Hematopoietic multipotent progenitor cell (in vitro differentiated cells): Measurements from ENCODE around the gene CPN2. TPM values are rescaled to one million over a fixed set of nuclear protein-coding genes. Genes with fewer than 3 reads are reported as not detected.
A peak's percentile ranks its signal among the peaks of the same experiment; 100 is the strongest.

Experiments
- DNase-seq, 3 donors: peaks; one replicate each; pipeline ENCODE4 v3.0.0-alpha.2; 2011 to 2015; ENCODE audit warnings: low read depth in 2 of 3, low spot score in 2 of 3
- total RNA-seq: library from RNA; depleted of rRNA; stranded (reverse); fragments of >200 nt; gene quantifications from one replicate; pipeline ENCODE4 v1.2.3, GENCODE V29; 2012

The CPN2 gene
- total RNA-seq, 1 donor, result not detected

GRCh38 chr3:194382196-194382891, 31.2 kb upstream of the CPN2 start:
- DNase-seq, result no peak

- no peak for DNase-seq
Observed at GRCh38 chr3:194381460-194381875, 30.3 kb upstream of the CPN2 start.

DNA sequence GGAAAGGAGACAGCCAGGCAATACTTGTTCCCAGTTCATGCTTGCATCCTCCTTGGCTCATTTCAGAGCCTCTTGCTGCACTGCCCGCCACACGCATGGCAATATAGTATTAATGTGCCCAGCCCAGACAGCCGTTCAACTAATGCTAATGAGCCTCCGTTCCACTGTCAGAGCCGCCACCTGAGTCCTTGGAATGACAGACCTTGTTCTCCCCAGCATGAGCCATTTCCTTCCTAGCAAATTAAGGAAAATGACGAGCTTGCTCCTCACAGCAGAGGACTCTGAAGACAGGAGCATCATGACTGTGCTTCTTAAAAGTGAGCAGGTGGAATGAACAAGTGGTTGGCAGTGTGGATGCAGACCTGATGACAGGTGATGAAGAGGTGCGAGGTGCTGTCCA, 29.2 kb upstream of the CPN2 start:
- no peak for DNase-seq

DNA sequence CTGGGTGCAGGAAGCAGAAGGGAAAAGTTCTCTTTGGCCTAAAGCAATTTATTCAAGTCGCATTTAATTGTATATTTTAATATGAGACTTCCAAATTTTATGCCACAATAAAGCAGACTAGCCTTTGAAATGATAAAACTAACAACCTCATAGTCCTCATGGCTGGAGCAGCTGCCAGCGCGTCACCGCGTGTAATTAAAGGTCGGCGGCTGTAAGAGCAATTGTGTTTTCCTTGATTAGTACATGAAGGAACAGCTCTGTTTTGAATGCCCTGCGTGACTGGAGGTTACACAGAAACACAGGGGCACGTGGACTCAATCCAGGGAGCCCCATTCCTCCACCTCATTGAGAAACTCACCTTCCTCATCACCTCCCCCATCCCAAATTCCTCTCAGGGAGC, 28.5 kb upstream of the CPN2 start:
- no peak for DNase-seq

GRCh38 chr3:194379231-194379630, 28.1 kb upstream of the CPN2 start:
- DNase-seq, result no peak

DNA sequence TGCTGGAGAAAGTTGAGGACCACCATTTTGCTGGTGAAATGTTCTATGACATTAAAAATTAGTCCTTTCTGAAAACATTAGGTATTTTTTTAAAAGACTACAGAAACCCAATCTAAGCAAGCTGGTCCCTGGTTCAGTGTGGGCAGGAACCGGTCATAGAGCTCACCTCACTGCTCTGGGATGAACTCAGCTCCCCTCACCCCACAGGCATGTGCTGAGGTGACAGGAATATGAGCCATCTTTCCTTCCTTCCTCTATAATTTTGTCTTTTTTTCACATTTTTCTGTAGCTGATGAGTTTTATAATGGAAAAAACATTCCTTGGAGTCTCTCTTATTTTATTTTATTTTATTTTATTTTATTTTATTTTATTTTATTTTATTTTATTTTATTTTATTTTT, 26.6 kb upstream of the CPN2 start:
- DNase-seq, result no peak

DNA sequence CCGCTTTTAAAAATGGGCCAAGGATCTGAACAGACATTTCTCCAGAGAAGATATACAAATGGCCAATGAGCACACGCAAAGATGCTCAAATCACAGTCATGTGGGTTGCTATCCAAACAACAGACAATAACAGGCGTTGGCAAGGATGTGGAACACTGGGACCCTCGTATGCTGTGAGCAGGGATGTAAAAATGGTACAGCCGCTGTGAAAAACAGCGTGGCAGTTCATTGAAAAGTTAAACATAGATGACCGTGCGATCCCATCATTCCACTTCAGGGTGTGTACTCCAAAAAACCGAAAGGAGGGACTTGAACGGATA, 25.1 kb upstream of the CPN2 start:
- no peak for DNase-seq

- no peak for DNase-seq
Observed at GRCh38 chr3:194375473-194376240, 24.5 kb upstream of the CPN2 start.

- no peak for DNase-seq
Observed at GRCh38 chr3:194374935-194375334, 23.8 kb upstream of the CPN2 start.

GRCh38 chr3:194373899-194374298, 22.8 kb upstream of the CPN2 start:
- DNase-seq, result no peak

GRCh38 chr3:194373028-194373427, 21.9 kb upstream of the CPN2 start:
- no peak for DNase-seq

- DNase-seq, result no peak
Observed at GRCh38 chr3:194370753-194371152, 19.6 kb upstream of the CPN2 start.

DNA sequence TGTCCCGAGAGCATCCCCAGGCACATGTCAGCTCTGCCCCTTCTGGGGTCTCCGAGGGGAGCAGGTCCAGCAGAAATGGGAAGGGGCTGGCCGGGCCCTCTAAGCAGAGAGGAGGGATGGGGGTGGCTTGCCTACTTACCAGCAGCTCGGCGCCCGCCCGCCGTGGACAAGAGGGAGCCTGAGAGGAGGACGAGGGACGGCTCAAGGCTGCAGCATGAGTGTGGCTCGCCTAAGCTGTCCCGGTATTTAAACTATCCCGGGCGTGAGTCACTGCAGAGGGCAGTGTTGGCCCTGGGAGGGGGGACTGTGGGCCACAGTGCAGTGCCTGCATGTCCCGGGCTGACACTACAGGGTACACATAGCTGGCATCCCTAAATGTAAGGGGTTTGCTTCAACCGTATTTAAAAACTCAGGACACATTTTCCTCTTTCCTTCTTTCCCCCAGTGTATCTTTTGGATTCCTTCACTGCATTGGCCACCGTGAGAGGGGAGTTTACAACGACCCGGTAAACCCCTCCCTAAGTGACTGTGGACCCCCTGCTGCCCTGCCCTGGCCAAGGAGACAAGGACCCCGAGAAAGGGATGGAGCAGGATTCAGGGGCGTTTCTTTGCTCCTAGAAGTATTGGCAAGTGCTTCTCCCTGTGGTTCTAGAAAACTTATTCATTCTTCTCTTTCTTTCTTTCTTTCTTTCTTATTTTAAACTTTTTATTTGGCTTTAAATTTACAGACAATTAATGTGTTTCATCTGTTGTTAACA, 18.6 kb upstream of the CPN2 start, which contains the start of gene LRRC15:
TSS of gene LRRC15 (minus strand) at position 222 of the 758 bp plus-strand sequence. CDS start 8,700 bp downstream, outside the sequence.
- peak in 1 of 3 donors; percentile 11 for DNase-seq

GRCh38 chr3:194368918-194369317, 17.8 kb upstream of the CPN2 start:
- no peak for DNase-seq

GRCh38 chr3:194367992-194368841, 17.1 kb upstream of the CPN2 start:
- peak in 1 of 3 donors; percentile 16 for DNase-seq

- DNase-seq, result no peak
Observed at GRCh38 chr3:194365978-194366490, 14.9 kb upstream of the CPN2 start.

DNA sequence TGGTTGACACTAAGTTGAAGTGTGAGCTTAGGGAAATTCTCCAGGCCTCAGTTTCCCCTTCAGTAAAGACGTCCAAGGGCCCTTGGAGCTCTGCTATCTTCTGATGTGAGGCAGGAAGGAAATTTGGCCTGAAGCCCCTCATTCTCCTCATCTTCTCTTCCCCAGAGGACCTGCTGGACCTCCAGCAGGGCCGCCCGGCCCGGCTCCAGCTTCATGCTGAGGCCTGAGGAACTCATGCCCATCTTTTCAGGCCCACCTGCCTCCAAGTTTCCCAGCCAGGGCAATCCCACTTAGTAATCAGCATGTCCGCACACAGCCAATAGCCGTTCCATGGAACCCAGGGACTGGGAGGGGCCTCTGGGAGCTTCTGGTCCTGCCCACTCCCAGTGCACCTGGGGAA, 14.4 kb upstream of the CPN2 start:
- DNase-seq, result no peak

DNA sequence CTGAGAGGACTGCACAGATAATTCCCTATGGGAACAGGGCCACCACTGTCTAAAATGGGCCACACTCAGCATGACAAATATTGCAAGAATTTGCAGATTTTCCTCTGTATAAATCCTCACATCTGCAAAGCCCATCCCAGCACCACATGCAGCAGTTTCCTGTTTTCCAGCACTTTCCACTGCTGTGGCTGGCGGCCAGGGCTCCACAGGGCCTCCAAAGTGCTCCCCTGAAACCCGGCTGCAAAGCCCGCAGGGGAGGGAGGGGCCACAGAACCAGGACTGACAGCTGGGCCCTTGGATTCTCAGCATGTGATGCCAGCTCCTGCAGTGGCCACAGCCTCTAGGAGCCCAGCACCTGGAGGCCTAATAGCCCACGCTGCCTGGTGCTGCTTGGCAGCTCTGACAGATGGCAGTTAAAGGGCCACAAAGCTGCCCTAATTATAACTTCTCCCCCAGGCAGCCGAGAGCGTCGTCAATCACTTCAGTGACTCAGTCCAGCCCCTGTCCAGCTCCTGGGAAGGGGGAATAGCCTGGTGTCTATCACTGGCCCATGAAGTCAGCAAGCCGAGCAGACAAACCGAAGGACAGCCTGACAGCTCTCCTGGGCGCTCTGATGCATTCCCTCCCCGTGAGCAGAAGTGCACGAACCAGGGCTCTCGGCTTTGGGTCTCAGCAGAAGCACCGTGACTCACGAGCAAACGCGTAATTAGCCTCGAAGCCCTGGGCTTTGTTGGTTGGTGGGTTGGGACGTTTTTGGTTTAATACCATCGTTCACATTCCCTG, 13.7 kb upstream of the CPN2 start:
- no peak for DNase-seq

DNA sequence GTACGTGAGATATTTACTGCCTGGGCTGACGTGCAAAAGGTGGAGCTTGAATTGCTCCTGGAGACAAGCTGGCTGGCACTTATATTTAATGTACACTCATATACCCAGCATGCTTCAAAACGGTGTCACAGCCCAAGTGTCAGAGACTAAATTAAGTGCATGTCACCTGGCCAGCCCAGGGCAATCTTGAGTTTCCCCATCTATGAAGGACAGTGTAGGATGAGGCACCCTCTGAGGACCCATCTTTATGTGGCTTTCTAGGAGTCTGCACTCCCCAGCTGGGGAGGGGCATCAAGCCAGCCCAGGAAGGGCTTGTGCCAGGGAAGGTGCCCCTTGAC, 13.2 kb upstream of the CPN2 start:
- no peak for DNase-seq

- no peak for DNase-seq
Observed at GRCh38 chr3:194360568-194360967, 9.4 kb upstream of the CPN2 start.
